WTC11 (cell line): Measurements from ENCODE around the gene KCNQ4. TPM values are rescaled to one million over a fixed set of nuclear protein-coding genes. Genes with fewer than 3 reads are reported as not detected.

ENCODE experiments used
- ARID4B ChIP-seq: sonication (generic); formaldehyde crosslinking; IDR thresholded peaks from 2 replicates; pipeline ENCODE4 v1.8.0; 2023; ENCODE audit warnings: missing genetic modification reagents, mild to moderate bottlenecking, borderline replicate concordance
- CREB1 ChIP-seq: sonication (generic); formaldehyde crosslinking; IDR thresholded peaks from 2 replicates; pipeline ENCODE4 v1.8.0; 2023; ENCODE audit warnings: mild to moderate bottlenecking, missing genetic modification reagents
- E2F1 ChIP-seq: sonication (generic); formaldehyde crosslinking; IDR thresholded peaks from 2 replicates; pipeline ENCODE4 v1.8.0; 2022; ENCODE audit warnings: mild to moderate bottlenecking, missing genetic modification reagents
- E2F5 ChIP-seq: sonication (generic); formaldehyde crosslinking; IDR thresholded peaks from 2 replicates; pipeline ENCODE4 v1.8.1; 2022; ENCODE audit warnings: mild to moderate bottlenecking, moderate library complexity, missing genetic modification reagents
- ELF4 ChIP-seq: sonication (generic); formaldehyde crosslinking; IDR thresholded peaks from 2 replicates; pipeline ENCODE4 v1.8.1; 2022; ENCODE audit warnings: low read depth, mild to moderate bottlenecking, moderate library complexity, missing genetic modification reagents
- ERG ChIP-seq: fragments of 250-450 bp; sonication (Bioruptor Pico); IDR thresholded peaks from 2 replicates; pipeline ENCODE4 v1.8.0; 2021; ENCODE audit warnings: mild to moderate bottlenecking
- ESRRA ChIP-seq: sonication (generic); formaldehyde crosslinking; IDR thresholded peaks from 2 replicates; pipeline ENCODE4 v1.8.1; 2022; ENCODE audit warnings: mild to moderate bottlenecking, missing genetic modification reagents, borderline replicate concordance
- FOXP1 ChIP-seq: sonication (generic); formaldehyde crosslinking; IDR thresholded peaks from 2 replicates; pipeline ENCODE4 v1.8.0; 2022; ENCODE audit warnings: missing genetic modification reagents, mild to moderate bottlenecking, moderate library complexity, borderline replicate concordance
- FOXP4 ChIP-seq: sonication (generic); formaldehyde crosslinking; IDR thresholded peaks from 2 replicates; pipeline ENCODE4 v1.8.0; 2022; ENCODE audit warnings: mild to moderate bottlenecking, missing genetic modification reagents
- GRHL2 ChIP-seq: fragments of 250-450 bp; sonication (Bioruptor Pico); IDR thresholded peaks from 2 replicates; pipeline ENCODE4 v1.8.0; 2022; ENCODE audit warnings: mild to moderate bottlenecking, moderate library complexity; ENCODE audit not compliant: insufficient replicate concordance, severe bottlenecking
- IRF1 ChIP-seq: sonication (generic); formaldehyde crosslinking; IDR thresholded peaks from 2 replicates; pipeline ENCODE4 v1.8.0; 2023; ENCODE audit warnings: missing genetic modification reagents
- KAT7 ChIP-seq: sonication (generic); formaldehyde crosslinking; IDR thresholded peaks from 2 replicates; pipeline ENCODE4 v1.8.1; 2023; ENCODE audit warnings: missing genetic modification reagents, mild to moderate bottlenecking, borderline replicate concordance
- NFATC4 ChIP-seq: fragments of 250-450 bp; sonication (Bioruptor Pico); IDR thresholded peaks from 2 replicates; pipeline ENCODE4 v1.9.0; 2021; ENCODE audit warnings: mild to moderate bottlenecking
- NR2C2 ChIP-seq: sonication (generic); formaldehyde crosslinking; IDR thresholded peaks from 2 replicates; pipeline ENCODE4 v1.8.0; 2022; ENCODE audit warnings: mild to moderate bottlenecking, missing genetic modification reagents
- OVOL2 ChIP-seq: fragments of 250-450 bp; sonication (Bioruptor Pico); IDR thresholded peaks from 2 replicates; pipeline ENCODE4 v1.9.0; 2021; ENCODE audit warnings: mild to moderate bottlenecking, borderline replicate concordance
- RORB ChIP-seq: fragments of 250-450 bp; sonication (Bioruptor Pico); IDR thresholded peaks from 2 replicates; pipeline ENCODE4 v1.9.0; 2021; ENCODE audit warnings: mild to moderate bottlenecking
- TEAD1 ChIP-seq: sonication (generic); formaldehyde crosslinking; IDR thresholded peaks from 2 replicates; pipeline ENCODE4 v1.8.0; 2022; ENCODE audit warnings: mild to moderate bottlenecking, missing genetic modification reagents
- USF2 ChIP-seq: sonication (generic); formaldehyde crosslinking; IDR thresholded peaks from 2 replicates; pipeline ENCODE4 v1.8.1; 2023; ENCODE audit warnings: mild to moderate bottlenecking, missing genetic modification reagents, moderate library complexity
- ZNF263 ChIP-seq: sonication (generic); formaldehyde crosslinking; IDR thresholded peaks from 2 replicates; pipeline ENCODE4 v1.8.1; 2022; ENCODE audit warnings: low read depth, mild to moderate bottlenecking, moderate library complexity, missing genetic modification reagents
- ZNF425 ChIP-seq: fragments of 250-450 bp; sonication (Bioruptor Pico); conservative IDR thresholded peaks from 2 replicates; pipeline ENCODE4 v1.9.0; 2021; ENCODE audit warnings: mild to moderate bottlenecking
- ZNF671 ChIP-seq: fragments of 250-450 bp; sonication (Bioruptor Pico); IDR thresholded peaks from 2 replicates; pipeline ENCODE4 v1.8.0; 2021; ENCODE audit warnings: mild to moderate bottlenecking
- ZSCAN18 ChIP-seq: fragments of 250-450 bp; sonication (Bioruptor Pico); IDR thresholded peaks from 2 replicates; pipeline ENCODE4 v2.1.2; 2022; ENCODE audit warnings: mild to moderate bottlenecking, moderate library complexity
- total RNA-seq: library from RNA; stranded (reverse); gene quantifications from 3 replicates; pipeline ENCODE4 v1.2.3, GENCODE V29; 2021

The KCNQ4 gene
- total RNA-seq, 1 experiment from 2014 or later: 4.0 TPM

- no peak for TF ChIP-seq NFATC4 (CRISPR knock-in tag)
- TF ChIP-seq ZNF425 (CRISPR knock-in tag): no peak
- no peak for TF ChIP-seq NR2C2 (CRISPR knock-in tag)
- no peak for TF ChIP-seq FOXP1 (CRISPR knock-in tag)
- no peak; the same call in 1 of the 2 replicates for TF ChIP-seq ARID4B (CRISPR knock-in tag)
- TF ChIP-seq ELF4 (CRISPR knock-in tag): no peak
- TF ChIP-seq KAT7: no peak
- TF ChIP-seq ESRRA (CRISPR knock-in tag): no peak
- TF ChIP-seq OVOL2 (CRISPR knock-in tag): no peak
- TF ChIP-seq FOXP4 (CRISPR knock-in tag): 0 out of 2 replicates have a peak, but pooled peaks have one; percentile 28
- peak; percentile 16; the same call in 1 of the 2 replicates for TF ChIP-seq TEAD1 (CRISPR knock-in tag)
- TF ChIP-seq ZNF263 (CRISPR knock-in tag): 0 out of 2 replicates have a peak, but pooled peaks have one; percentile 47
- TF ChIP-seq IRF1 (CRISPR knock-in tag): no peak
- no peak for TF ChIP-seq CREB1 (CRISPR knock-in tag)
- 0 out of 2 replicates have a peak, but pooled peaks have one; percentile 49 for TF ChIP-seq E2F5
- TF ChIP-seq ZSCAN18: no peak
- TF ChIP-seq ERG: no peak
- no peak for TF ChIP-seq USF2 (CRISPR knock-in tag)
- TF ChIP-seq ZNF671: no peak
- no peak for TF ChIP-seq RORB (CRISPR knock-in tag)
- no peak for TF ChIP-seq E2F1 (CRISPR knock-in tag)
- TF ChIP-seq GRHL2 (CRISPR knock-in tag): no peak
Observed at GRCh38 chr1:40862008-40862863, 78.6 kb downstream of the KCNQ4 start, which contains the start of gene CITED4 (continued).
